ENCODE measurements around the gene ATP11A.

DNA sequence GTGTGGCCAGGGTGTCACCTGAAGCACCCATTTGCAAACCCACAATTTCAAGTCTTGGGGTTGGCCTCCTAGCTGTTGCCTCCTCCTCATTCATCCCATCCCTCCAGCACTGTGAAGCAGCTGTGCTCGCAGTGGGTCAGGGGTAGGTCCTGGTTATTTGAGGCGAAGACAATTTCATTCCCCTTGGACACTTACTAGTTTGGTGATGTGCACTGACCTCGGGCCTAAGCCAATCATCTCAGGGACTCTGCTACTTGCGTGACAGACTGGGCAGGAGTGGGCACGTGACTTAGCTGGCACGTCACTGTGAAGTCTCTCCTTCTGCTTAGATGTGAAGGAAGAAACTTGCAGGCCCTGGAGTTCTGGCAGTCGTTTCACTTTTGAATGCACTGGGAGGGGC lies 3.5 kb upstream of the ATP11A start:
- no peak for TF ChIP-seq ZNF274 (IDR thresholded peaks at IDR 0.05; ENCODE audit: low read depth, low read length)
- TF ChIP-seq YY1 (IDR thresholded peaks at IDR 0.05; ENCODE audit: extremely low read depth, insufficient replicate concordance, low read depth, low read length): no peak
- no peak for TF ChIP-seq POLR2A (IDR thresholded peaks at IDR 0.05; ENCODE audit: borderline replicate concordance, extremely low read depth, insufficient read depth, insufficient read length)
- no peak for TF ChIP-seq POLR2AphosphoS5 (IDR thresholded peaks at IDR 0.05; ENCODE audit: low read depth, low read length)
- TF ChIP-seq, protein P1, sequence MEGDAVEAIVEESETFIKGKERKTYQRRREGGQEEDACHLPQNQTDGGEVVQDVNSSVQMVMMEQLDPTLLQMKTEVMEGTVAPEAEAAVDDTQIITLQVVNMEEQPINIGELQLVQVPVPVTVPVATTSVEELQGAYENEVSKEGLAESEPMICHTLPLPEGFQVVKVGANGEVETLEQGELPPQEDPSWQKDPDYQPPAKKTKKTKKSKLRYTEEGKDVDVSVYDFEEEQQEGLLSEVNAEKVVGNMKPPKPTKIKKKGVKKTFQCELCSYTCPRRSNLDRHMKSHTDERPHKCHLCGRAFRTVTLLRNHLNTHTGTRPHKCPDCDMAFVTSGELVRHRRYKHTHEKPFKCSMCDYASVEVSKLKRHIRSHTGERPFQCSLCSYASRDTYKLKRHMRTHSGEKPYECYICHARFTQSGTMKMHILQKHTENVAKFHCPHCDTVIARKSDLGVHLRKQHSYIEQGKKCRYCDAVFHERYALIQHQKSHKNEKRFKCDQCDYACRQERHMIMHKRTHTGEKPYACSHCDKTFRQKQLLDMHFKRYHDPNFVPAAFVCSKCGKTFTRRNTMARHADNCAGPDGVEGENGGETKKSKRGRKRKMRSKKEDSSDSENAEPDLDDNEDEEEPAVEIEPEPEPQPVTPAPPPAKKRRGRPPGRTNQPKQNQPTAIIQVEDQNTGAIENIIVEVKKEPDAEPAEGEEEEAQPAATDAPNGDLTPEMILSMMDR (IDR thresholded peaks at IDR 0.05 in 2 of 3, conservative IDR thresholded peaks at IDR 0.05 in 1 of 3; ENCODE audit: borderline replicate concordance in 1 of 3, insufficient read depth in 1 of 3, low read depth in 2 of 3, low read length in 2 of 3): no peak
- TF ChIP-seq, protein P2, sequence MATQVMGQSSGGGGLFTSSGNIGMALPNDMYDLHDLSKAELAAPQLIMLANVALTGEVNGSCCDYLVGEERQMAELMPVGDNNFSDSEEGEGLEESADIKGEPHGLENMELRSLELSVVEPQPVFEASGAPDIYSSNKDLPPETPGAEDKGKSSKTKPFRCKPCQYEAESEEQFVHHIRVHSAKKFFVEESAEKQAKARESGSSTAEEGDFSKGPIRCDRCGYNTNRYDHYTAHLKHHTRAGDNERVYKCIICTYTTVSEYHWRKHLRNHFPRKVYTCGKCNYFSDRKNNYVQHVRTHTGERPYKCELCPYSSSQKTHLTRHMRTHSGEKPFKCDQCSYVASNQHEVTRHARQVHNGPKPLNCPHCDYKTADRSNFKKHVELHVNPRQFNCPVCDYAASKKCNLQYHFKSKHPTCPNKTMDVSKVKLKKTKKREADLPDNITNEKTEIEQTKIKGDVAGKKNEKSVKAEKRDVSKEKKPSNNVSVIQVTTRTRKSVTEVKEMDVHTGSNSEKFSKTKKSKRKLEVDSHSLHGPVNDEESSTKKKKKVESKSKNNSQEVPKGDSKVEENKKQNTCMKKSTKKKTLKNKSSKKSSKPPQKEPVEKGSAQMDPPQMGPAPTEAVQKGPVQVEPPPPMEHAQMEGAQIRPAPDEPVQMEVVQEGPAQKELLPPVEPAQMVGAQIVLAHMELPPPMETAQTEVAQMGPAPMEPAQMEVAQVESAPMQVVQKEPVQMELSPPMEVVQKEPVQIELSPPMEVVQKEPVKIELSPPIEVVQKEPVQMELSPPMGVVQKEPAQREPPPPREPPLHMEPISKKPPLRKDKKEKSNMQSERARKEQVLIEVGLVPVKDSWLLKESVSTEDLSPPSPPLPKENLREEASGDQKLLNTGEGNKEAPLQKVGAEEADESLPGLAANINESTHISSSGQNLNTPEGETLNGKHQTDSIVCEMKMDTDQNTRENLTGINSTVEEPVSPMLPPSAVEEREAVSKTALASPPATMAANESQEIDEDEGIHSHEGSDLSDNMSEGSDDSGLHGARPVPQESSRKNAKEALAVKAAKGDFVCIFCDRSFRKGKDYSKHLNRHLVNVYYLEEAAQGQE (IDR thresholded peaks at IDR 0.05; ENCODE audit: low read depth): no peak

Data from HCT116 (cell line).